Measurements from ENCODE around the gene RHOH. TPM values are rescaled to one million over a fixed set of nuclear protein-coding genes. Genes with fewer than 3 reads are reported as not detected.

Gene RHOH
- total RNA-seq, 2 donors from 2014 or later, result 0.47 to 1.2 TPM

- no peak for TF ChIP-seq CTCF (IDR thresholded peaks at IDR 0.05)
- no peak overlapping the region for H3K4me3 ChIP-seq
- no peaks in the 10 kb centered on the region for H3K4me1 ChIP-seq
- peaks cover 0 to 14% of the 10 kb centered on the region in 2 donors for H3K9me3 ChIP-seq
- H3K36me3 ChIP-seq, result no peaks in the 10 kb centered on the region
- H3K27ac ChIP-seq, result no peak overlapping the region
- DNase-seq (ENCODE audit: low spot score), result no peak
- H3K27me3 ChIP-seq, result no peaks in the 10 kb centered on the region
Observed at GRCh38 chr4:40221744-40222143, 24.9 kb downstream of the RHOH start.

- DNase-seq (ENCODE audit: low spot score), result no peak
- no peaks in the 10 kb centered on the region for H3K27me3 ChIP-seq
- no peak overlapping the region for H3K27ac ChIP-seq
- no peaks in the 10 kb centered on the region for H3K36me3 ChIP-seq
- TF ChIP-seq CTCF (IDR thresholded peaks at IDR 0.05), result no peak
- no peaks in the 10 kb centered on the region for H3K4me1 ChIP-seq
- peaks cover 0 to 14% of the 10 kb centered on the region in 2 donors for H3K9me3 ChIP-seq
- no peak overlapping the region for H3K4me3 ChIP-seq
Observed at GRCh38 chr4:40223343-40223742, 26.5 kb downstream of the RHOH start.

GRCh38 chr4:40224432-40224831, 27.6 kb downstream of the RHOH start:
- no peaks in the 10 kb centered on the region for H3K4me1 ChIP-seq
- DNase-seq (ENCODE audit: low spot score), result no peak
- H3K27me3 ChIP-seq, result no peaks in the 10 kb centered on the region
- no peak overlapping the region for H3K27ac ChIP-seq
- no peak overlapping the region for H3K4me3 ChIP-seq
- H3K9me3 ChIP-seq, result peaks cover 0 to 14% of the 10 kb centered on the region in 2 donors
- H3K36me3 ChIP-seq, result no peaks in the 10 kb centered on the region
- TF ChIP-seq CTCF (IDR thresholded peaks at IDR 0.05), result no peak

- Histone ChIP-seq H3K36me3 (no peaks in the 10 kb centered on the region), H3K27ac (no peak overlapping the region), H3K9me3 (peaks cover 0 to 14% of the 10 kb centered on the region in 2 donors), H3K4me1 (no peaks in the 10 kb centered on the region), H3K27me3 (no peaks in the 10 kb centered on the region), H3K4me3 (no peak overlapping the region)
- DNase-seq (ENCODE audit: low spot score), result no peak
- no peak for TF ChIP-seq CTCF (IDR thresholded peaks at IDR 0.05)
Observed at GRCh38 chr4:40225497-40225896, 28.7 kb downstream of the RHOH start.

- Histone ChIP-seq H3K27ac (no peak overlapping the region), H3K36me3 (no peaks in the 10 kb centered on the region), H3K9me3 (peaks cover 0 to 8% of the 10 kb centered on the region in 2 donors), H3K4me3 (no peak overlapping the region), H3K4me1 (no peaks in the 10 kb centered on the region), H3K27me3 (no peaks in the 10 kb centered on the region)
- DNase-seq (ENCODE audit: low spot score), result no peak
- no peak for TF ChIP-seq CTCF (IDR thresholded peaks at IDR 0.05)
Observed at GRCh38 chr4:40227284-40227683, 30.5 kb downstream of the RHOH start.
